Measurements from ENCODE around the gene LACRT. TPM values are rescaled to one million over a fixed set of nuclear protein-coding genes. Genes with fewer than 3 reads are reported as not detected.

Gene LACRT
- polyA plus RNA-seq, 1 donor (not counting 4 experiments of a cell fraction or from before 2014, with no cell fraction given) = not detected

DNA sequence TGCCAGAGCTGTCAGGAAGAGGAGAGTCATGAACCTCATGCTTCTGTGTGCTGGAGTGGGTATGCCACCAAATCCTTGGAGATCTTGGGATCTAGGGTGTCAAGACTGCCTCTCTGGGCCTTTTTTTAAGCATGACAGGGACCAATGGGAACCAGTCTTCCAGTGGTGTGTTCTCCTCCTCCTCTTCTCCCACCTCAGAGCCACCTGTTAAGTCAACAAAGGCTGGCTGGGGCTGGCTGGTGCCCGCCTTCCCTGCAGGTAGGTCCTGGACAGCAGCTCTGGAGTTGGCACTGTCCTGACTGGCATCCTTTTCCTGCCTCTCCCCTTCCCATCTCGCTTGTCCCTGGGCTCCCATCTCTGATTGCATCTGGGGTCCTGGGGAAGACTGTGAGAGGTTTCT, 13.6 kb upstream of the LACRT start, which contains the start of gene DCD:
Gene DCD, minus strand, starts transcription at position 101 of the 400 bp plus-strand sequence. Its CDS starts 62 bp downstream, at position 39.
- Histone ChIP-seq H4K20me1 (ENCODE audit: control insufficient read depth, extremely low read depth, insufficient read depth, low read length) (no peaks in the 10 kb centered on the region), H3K79me2 (ENCODE audit: control insufficient read depth, insufficient read depth, low read length) (no peaks in the 10 kb centered on the region), H2AFZ (ENCODE audit: control insufficient read depth, low read length) (no peak within 1 kb of the TSS), H3K4me2 (ENCODE audit: control insufficient read depth, extremely low read depth, insufficient read depth, low read depth, low read length) (no peak within 1 kb of the TSS), H3K9me1 (ENCODE audit: control insufficient read depth, extremely low read depth, insufficient read depth, low read length) (no peaks in the 10 kb centered on the region), H3K9ac (ENCODE audit: control insufficient read depth, extremely low read depth, insufficient read depth, low read length) (no peak within 1 kb of the TSS), H3K4me1 (ENCODE audit: control insufficient read depth, extremely low read depth, insufficient read depth, low read length) (no peaks in the 10 kb centered on the region), H3K27ac (ENCODE audit: control insufficient read depth, insufficient read depth, low read length) (no peak within 1 kb of the TSS), H3K9me3 (ENCODE audit: control insufficient read depth, low read depth, low read length) (no peaks in the 10 kb centered on the region), H3K36me3 (ENCODE audit: control insufficient read depth in 2 of 2, extremely low read depth in 1 of 2, insufficient read depth in 2 of 2, low read length in 2 of 2) (no peaks in the 10 kb centered on the region), H3K4me3 (ENCODE audit: control insufficient read depth in 2 of 3, extremely low read depth in 1 of 3, insufficient read depth in 2 of 3, low read depth in 1 of 3, low read length in 3 of 3) (no peak within 1 kb of the TSS), H3K27me3 (ENCODE audit: control insufficient read depth, extremely low read depth, insufficient read depth, low read length) (peaks cover 9% of the 10 kb centered on the region)
- TF ChIP-seq EZH2 (IDR thresholded peaks at IDR 0.05; ENCODE audit: low read length) (no peak), CTCF (optimal IDR thresholded peaks at IDR 0.05 in 1 of 3, IDR thresholded peaks at IDR 0.05 in 1 of 3, conservative IDR thresholded peaks at IDR 0.05 in 1 of 3; ENCODE audit: extremely low read depth in 1 of 3, insufficient read depth in 2 of 3, low read length in 3 of 3) (no peak)
- dilution Hi-C loops (cut with MboI; ENCODE audit: extremely low pct_ligation_motif_present, low sequenced_read_pairs) = no loop called here
- no peak for FAIRE-seq
- DNase-seq (ENCODE audit: low read depth, low spot score) = no peak

DNA sequence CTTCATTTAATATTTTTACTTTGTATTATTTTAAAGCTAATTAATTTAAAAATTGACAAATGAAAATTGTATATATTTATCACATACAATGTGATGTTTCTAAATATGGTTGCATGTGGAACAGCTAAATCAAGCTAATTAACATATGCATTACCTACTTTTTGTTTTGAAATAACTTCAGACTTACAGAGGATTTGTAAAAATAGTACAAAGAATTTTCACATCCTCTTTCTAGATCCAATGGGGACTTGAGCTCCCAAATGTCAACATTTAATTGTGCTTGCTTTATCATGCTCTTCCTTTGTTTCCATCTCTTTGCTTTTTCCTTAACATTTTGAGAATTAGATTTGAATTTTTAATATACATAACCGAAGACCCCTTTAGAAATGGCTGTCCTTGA, 6.9 kb upstream of the LACRT start:
- Histone ChIP-seq H3K4me3 (ENCODE audit: control insufficient read depth in 2 of 3, extremely low read depth in 1 of 3, insufficient read depth in 2 of 3, low read depth in 1 of 3, low read length in 3 of 3) (no peak overlapping the region), H4K20me1 (ENCODE audit: control insufficient read depth, extremely low read depth, insufficient read depth, low read length) (no peaks in the 10 kb centered on the region), H3K4me1 (ENCODE audit: control insufficient read depth, extremely low read depth, insufficient read depth, low read length) (no peaks in the 10 kb centered on the region), H3K79me2 (ENCODE audit: control insufficient read depth, insufficient read depth, low read length) (no peaks in the 10 kb centered on the region), H3K9me3 (ENCODE audit: control insufficient read depth, low read depth, low read length) (no peaks in the 10 kb centered on the region), H3K9ac (ENCODE audit: control insufficient read depth, extremely low read depth, insufficient read depth, low read length) (no peak overlapping the region), H3K9me1 (ENCODE audit: control insufficient read depth, extremely low read depth, insufficient read depth, low read length) (no peaks in the 10 kb centered on the region), H3K27ac (ENCODE audit: control insufficient read depth, insufficient read depth, low read length) (no peak overlapping the region), H2AFZ (ENCODE audit: control insufficient read depth, low read length) (no peak overlapping the region), H3K36me3 (ENCODE audit: control insufficient read depth in 2 of 2, extremely low read depth in 1 of 2, insufficient read depth in 2 of 2, low read length in 2 of 2) (no peaks in the 10 kb centered on the region), H3K27me3 (ENCODE audit: control insufficient read depth, extremely low read depth, insufficient read depth, low read length) (peaks cover 7% of the 10 kb centered on the region), H3K4me2 (ENCODE audit: control insufficient read depth, extremely low read depth, insufficient read depth, low read depth, low read length) (no peak overlapping the region)
- DNase-seq (ENCODE audit: low read depth, low spot score) = no peak
- dilution Hi-C loops (cut with MboI; ENCODE audit: extremely low pct_ligation_motif_present, low sequenced_read_pairs) = no loop called here
- no peak for FAIRE-seq
- TF ChIP-seq EZH2 (IDR thresholded peaks at IDR 0.05; ENCODE audit: low read length) (no peak), CTCF (optimal IDR thresholded peaks at IDR 0.05 in 1 of 3, IDR thresholded peaks at IDR 0.05 in 1 of 3, conservative IDR thresholded peaks at IDR 0.05 in 1 of 3; ENCODE audit: extremely low read depth in 1 of 3, insufficient read depth in 2 of 3, low read length in 3 of 3) (no peak)

Data from keratinocyte (primary cell).